Pancreas (tissue), 10 donors: ENCODE results near the gene CACNA1H. TPM values are rescaled to one million over a fixed set of nuclear protein-coding genes. Genes with fewer than 3 reads are reported as not detected.
A peak's percentile ranks its signal among the peaks of the same experiment; 100 is the strongest.
"Not testable (repeated sequence)": the region's sequence is repeated elsewhere in the genome, so short reads cannot be mapped to it uniquely, and the experiment has no call there.

Source experiments
- ATAC-seq, 4 donors: fragments of 200-7000 bp; cut with Tn5 transposase; one replicate each; pipeline versions ENCODE4 v1.8.0 to v1.9.1; 2020; ENCODE audit warnings: mild to moderate bottlenecking in 4 of 4, moderate library complexity in 4 of 4
- DNase-seq, 6 donors: peaks; one replicate each; pipeline ENCODE4 v3.0.0-alpha.2; 2020
- FAIRE-seq: peaks from 2 replicates; lab custom pipeline; 2012; peaks lifted over from hg19 to GRCh38; lab: Jason Lieb, UNC
- H3K27ac ChIP-seq, 4 donors: fragments of 200-600 bp; sonication (generic); 1 replicate in 3 of 4; 2 replicates in 1 of 4; pipeline versions ENCODE4 v1.5.0 to v1.8.0; 2020
- H3K27me3 ChIP-seq, 4 donors: fragments of 200-600 bp; one replicate each; pipeline ENCODE4 v1.8.0; 2021
- H3K36me3 ChIP-seq, 3 donors: fragments of 200-600 bp; sonication (generic) in 1 of 3; one replicate each; pipeline versions ENCODE4 v1.5.0 to v1.8.0; 2020 to 2021
- H3K4me1 ChIP-seq, 3 donors: fragments of 200-600 bp; one replicate each; pipeline ENCODE4 v1.8.0; 2021
- H3K4me3 ChIP-seq, 4 donors: fragments of 200-600 bp; sonication (generic) in 2 of 4; one replicate each; pipeline versions ENCODE4 v1.5.0 to v1.8.0; 2020 to 2021
- H3K9me3 ChIP-seq, 4 donors: fragments of 200-600 bp; one replicate each; pipeline ENCODE4 v1.8.0; 2021
- WGBS, 2 donors: extraction: QIAGEN DNeasy Blood & Tissue Kit; methylation state at CpG; one replicate each; pipeline ENCODE4 v1.1.7; 2013; 5-methylcytosine and 5-hydroxymethylcytosine counted together
- intact Hi-C, 3 donors: fragments of 100-400 bp; cut with DNase I; formaldehyde crosslinking; loops; one replicate each; pipeline versions ENCODE4 v1.11.1 to v1.14.2; 2022
- polyA plus RNA-seq, 2 donors: library from polyadenylated mRNA; stranded (reverse); fragments of 200-250 nt; gene quantifications; one replicate each; pipeline ENCODE4 v1.2.3, GENCODE V29; 2013
- total RNA-seq, 6 donors: library from RNA; stranded (reverse); fragmentation: NEBNext Ultra II Directional in 4 of 6; extraction: Animal tissue kit (Norgen Biotek cat#: 25700) in 4 of 6; gene quantifications; one replicate each; pipeline versions ENCODE4 v1.2.1 to v1.2.4, GENCODE V29; 2021 to 2023
- TF ChIP-seq, protein P1 (sequence below), 4 donors: fragments of 200-600 bp; sonication (generic) in 3 of 4; IDR thresholded peaks; one replicate each; pipeline versions ENCODE4 v1.5.0 to v1.8.0; 2021; ENCODE audit warnings: antibody characterized with exemption in 4 of 4
- donor health status: healthy with polysubstance abuse.
- donor health status: DM: no; HTN: no; CAD: no; lungs with moderate emphysema.
- donor health status: DM: no; HTN: no; CAD: no.
- donor health status: control.
- donor health status: control.
- donor health status: Bipolar disorder and iron deficiency.
- donor health status: DM: yes; HTN: yes; CAD: no.
- donor health status: DM: no; HTN: no; CAD: no.
- donor health status: DM: no; HTN: no; CAD: no.
- donor health status: DM: yes; HTN: yes; CAD: no.

CACNA1H gene
- total and polyA plus RNA-seq, 8 donors: 2.5 to 20.5 (median 4.9) TPM

DNA sequence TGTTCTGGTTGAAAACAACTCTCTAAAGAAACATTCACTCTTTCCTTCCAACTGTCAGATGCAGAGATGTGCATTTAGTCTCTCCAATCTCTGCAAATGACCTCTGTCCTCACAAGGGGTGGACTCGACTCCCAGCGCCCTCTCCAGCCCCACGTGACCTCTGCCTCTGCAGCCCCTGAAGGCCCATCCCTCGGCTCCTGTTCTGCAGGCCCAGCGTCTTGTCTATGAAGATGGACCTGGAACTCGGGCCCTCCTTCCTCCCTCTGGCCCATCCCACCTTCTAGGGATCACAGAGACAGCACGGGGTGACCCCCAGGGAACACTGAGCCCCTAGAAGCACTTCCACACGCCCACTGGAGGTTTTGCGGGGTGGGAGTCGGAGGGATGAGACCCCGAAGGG, 90.5 kb downstream of the CACNA1H start:
- DNase-seq: peak in 1 of 6 donors; percentile 14
- H3K4me3 ChIP-seq, intact Hi-C loops, H3K27me3 ChIP-seq, ATAC-seq, H3K9me3 ChIP-seq, H3K36me3 ChIP-seq, FAIRE-seq, H3K4me1 ChIP-seq, H3K27ac ChIP-seq: not testable (repeated sequence)
- WGBS, 2 donors: 33 to 35% methylated on average over 7 of the region's 11 CpGs

GRCh38 chr16:1243907-1244850, 91.3 kb downstream of the CACNA1H start:
- H3K27me3 ChIP-seq, FAIRE-seq, H3K36me3 ChIP-seq, H3K4me3 ChIP-seq, H3K4me1 ChIP-seq, intact Hi-C loops, H3K27ac ChIP-seq, H3K9me3 ChIP-seq: not testable (repeated sequence)
- ATAC-seq: peak in 3 of 4 donors; percentile 6 to 76 (median 19)
- 37 to 38% methylated on average over 24 to 28 of the region's 32 CpGs for WGBS, 2 donors
- DNase-seq: peak in 2 of 6 donors; percentile 52 to 60

GRCh38 chr16:1244881-1245280, 92.0 kb downstream of the CACNA1H start:
- TF ChIP-seq, protein P1, sequence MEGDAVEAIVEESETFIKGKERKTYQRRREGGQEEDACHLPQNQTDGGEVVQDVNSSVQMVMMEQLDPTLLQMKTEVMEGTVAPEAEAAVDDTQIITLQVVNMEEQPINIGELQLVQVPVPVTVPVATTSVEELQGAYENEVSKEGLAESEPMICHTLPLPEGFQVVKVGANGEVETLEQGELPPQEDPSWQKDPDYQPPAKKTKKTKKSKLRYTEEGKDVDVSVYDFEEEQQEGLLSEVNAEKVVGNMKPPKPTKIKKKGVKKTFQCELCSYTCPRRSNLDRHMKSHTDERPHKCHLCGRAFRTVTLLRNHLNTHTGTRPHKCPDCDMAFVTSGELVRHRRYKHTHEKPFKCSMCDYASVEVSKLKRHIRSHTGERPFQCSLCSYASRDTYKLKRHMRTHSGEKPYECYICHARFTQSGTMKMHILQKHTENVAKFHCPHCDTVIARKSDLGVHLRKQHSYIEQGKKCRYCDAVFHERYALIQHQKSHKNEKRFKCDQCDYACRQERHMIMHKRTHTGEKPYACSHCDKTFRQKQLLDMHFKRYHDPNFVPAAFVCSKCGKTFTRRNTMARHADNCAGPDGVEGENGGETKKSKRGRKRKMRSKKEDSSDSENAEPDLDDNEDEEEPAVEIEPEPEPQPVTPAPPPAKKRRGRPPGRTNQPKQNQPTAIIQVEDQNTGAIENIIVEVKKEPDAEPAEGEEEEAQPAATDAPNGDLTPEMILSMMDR (IDR thresholded peaks at IDR 0.05): no peak
- 63 to 72% methylated on average over 12 of the region's 12 CpGs for WGBS, 2 donors
- Histone ChIP-seq H3K4me1 (no peaks in the 10 kb centered on the region), H3K27ac (no peak overlapping the region), H3K4me3 (no peak overlapping the region), H3K9me3 (no peaks in the 10 kb centered on the region), H3K36me3 (no peaks in the 10 kb centered on the region), H3K27me3 (no peaks in the 10 kb centered on the region)
- intact Hi-C loops: no loop called here
- DNase-seq (no peak), ATAC-seq (peak in 1 of 4 donors; percentile 4), FAIRE-seq (no peak)

DNA sequence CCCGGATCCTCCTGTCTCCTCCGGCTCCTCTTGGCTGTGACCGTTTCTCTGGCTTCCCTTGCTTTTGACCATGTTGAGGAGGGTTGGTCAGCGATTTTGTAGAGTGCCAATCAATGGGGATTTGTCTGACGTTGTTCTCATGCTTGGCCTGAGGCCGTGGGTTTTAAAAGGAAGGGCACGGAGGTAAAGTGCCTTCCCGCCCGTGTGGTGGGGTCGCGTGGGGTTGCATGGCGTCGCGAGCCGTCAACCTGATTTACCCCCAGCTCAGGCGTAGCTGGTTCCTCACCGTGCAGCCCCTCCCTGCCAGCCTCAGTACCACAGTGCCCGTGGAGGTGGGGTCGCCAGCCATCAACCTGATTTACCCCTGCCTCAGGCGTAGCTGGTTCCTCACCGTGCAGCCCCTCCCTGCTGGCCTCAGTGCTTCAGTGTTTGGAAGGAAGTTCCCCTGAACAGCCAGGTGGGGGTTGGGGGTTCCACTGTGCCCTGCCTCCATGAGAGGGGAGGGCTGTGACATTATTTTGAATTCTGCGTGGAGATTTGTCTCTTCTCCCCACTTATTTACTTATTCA, 92.6 kb downstream of the CACNA1H start:
- H3K27ac ChIP-seq: no peak overlapping the region
- H3K9me3 ChIP-seq: no peaks in the 10 kb centered on the region
- TF ChIP-seq, protein P1 (IDR thresholded peaks at IDR 0.05): no peak
- WGBS, 2 donors: 51 to 57% methylated on average over 22 of the region's 22 CpGs
- H3K4me3 ChIP-seq: no peak overlapping the region
- no peak for ATAC-seq
- no peak for DNase-seq
- FAIRE-seq: no peak
- intact Hi-C loops: no loop called here
- H3K4me1 ChIP-seq: no peaks in the 10 kb centered on the region
- no peaks in the 10 kb centered on the region for H3K36me3 ChIP-seq
- H3K27me3 ChIP-seq: no peaks in the 10 kb centered on the region

GRCh38 chr16:1247903-1248537, 95.1 kb downstream of the CACNA1H start:
- H3K27ac ChIP-seq, H3K27me3 ChIP-seq, H3K9me3 ChIP-seq, intact Hi-C loops, FAIRE-seq, H3K36me3 ChIP-seq, ATAC-seq, H3K4me1 ChIP-seq, DNase-seq, H3K4me3 ChIP-seq: not testable (repeated sequence)
- 56 to 71% methylated on average over 12 to 14 of the region's 14 CpGs for WGBS, 2 donors

GRCh38 chr16:1249031-1249755, 96.3 kb downstream of the CACNA1H start:
- DNase-seq, H3K27me3 ChIP-seq, intact Hi-C loops, H3K4me3 ChIP-seq, FAIRE-seq, H3K27ac ChIP-seq, H3K9me3 ChIP-seq, H3K4me1 ChIP-seq, H3K36me3 ChIP-seq: not testable (repeated sequence)
- WGBS, 2 donors: no CpG with 5 or more reads among the region's 43 CpGs
- peak; percentile 82 to 97 (median 90) for ATAC-seq

- H3K4me1 ChIP-seq, FAIRE-seq, intact Hi-C loops, H3K27ac ChIP-seq, H3K36me3 ChIP-seq, H3K4me3 ChIP-seq, H3K27me3 ChIP-seq, H3K9me3 ChIP-seq, DNase-seq: not testable (repeated sequence)
- no CpG with 5 or more reads among the region's 47 CpGs for WGBS, 2 donors
- ATAC-seq: peak in 3 of 4 donors; percentile 29 to 47 (median 30)
Measured at GRCh38 chr16:1253701-1254364, 100.9 kb downstream of the CACNA1H start.

DNA sequence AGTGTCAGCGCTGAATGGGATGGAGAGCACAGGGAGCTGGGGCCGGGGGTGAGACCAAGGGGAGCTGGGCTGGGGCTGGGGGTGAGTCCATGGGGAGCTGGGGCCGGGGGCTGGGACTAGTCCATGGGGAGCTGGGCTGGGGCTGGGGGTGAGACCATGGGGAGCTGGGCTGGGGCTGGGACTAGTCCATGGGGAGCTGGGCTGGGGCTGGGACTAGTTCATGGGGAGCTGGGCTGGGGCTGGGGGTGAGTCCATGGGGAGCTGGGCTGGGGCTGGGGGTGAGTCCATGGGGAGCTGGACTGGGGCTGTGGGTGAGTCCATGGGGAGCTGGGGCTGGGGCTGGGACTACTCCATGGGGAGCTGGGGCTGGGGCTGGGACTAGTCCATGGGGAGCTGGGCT, 101.9 kb downstream of the CACNA1H start:
- H3K27me3 ChIP-seq, H3K36me3 ChIP-seq, intact Hi-C loops, H3K27ac ChIP-seq, H3K4me1 ChIP-seq, ATAC-seq, H3K9me3 ChIP-seq, H3K4me3 ChIP-seq, FAIRE-seq: not testable (repeated sequence)
- WGBS, 2 donors: 40 to 71% methylated on average over 1 to 3 of the region's 3 CpGs
- peak in 1 of 6 donors; percentile 79 for DNase-seq
